SU-DHL-6 (cell line): ENCODE results near the gene NEK6.

Source experiments
- EZH2phosphoT487 ChIP-seq: fragments of 200-600 bp; sonication (generic), shearing (Covaris generic); conservative IDR thresholded peaks from 2 replicates; pipeline ENCODE4 v1.6.1; 2018; ENCODE audit warnings: mild to moderate bottlenecking, antibody characterized with exemption, low read length, moderate library complexity, mixed read lengths
- TF ChIP-seq, protein P1 (sequence below): fragments of 200-600 bp; sonication (generic); IDR thresholded peaks from one replicate; pipeline ENCODE4 v1.5.1; 2017; ENCODE audit warnings: antibody characterized with exemption, mild to moderate bottlenecking, low read length, moderate library complexity; ENCODE audit not compliant: insufficient read depth, poor library complexity, severe bottlenecking

DNA sequence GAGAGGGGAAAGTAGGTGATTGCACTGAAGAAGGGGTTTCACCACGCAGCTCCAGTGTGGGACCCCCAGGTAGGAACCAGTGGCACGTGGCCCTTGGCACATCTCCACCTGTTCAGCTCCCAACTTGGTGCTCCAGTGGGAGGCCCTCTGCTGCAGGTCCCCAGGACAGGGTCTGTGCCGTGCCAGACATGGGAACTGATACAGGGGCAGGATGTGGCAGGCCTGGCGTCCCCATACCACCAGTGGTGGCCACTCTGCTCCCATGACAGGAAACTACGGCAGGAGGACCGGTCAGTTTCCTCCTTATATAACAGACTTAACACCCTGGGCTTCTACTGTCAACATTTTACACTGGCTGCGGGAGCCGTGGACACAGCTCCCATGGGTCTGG, 90.2 kb downstream of the NEK6 start:
- TF ChIP-seq, protein P1, sequence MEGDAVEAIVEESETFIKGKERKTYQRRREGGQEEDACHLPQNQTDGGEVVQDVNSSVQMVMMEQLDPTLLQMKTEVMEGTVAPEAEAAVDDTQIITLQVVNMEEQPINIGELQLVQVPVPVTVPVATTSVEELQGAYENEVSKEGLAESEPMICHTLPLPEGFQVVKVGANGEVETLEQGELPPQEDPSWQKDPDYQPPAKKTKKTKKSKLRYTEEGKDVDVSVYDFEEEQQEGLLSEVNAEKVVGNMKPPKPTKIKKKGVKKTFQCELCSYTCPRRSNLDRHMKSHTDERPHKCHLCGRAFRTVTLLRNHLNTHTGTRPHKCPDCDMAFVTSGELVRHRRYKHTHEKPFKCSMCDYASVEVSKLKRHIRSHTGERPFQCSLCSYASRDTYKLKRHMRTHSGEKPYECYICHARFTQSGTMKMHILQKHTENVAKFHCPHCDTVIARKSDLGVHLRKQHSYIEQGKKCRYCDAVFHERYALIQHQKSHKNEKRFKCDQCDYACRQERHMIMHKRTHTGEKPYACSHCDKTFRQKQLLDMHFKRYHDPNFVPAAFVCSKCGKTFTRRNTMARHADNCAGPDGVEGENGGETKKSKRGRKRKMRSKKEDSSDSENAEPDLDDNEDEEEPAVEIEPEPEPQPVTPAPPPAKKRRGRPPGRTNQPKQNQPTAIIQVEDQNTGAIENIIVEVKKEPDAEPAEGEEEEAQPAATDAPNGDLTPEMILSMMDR, result no peak
- TF ChIP-seq EZH2phosphoT487, result no peak
